CD1c-positive myeloid dendritic cell (primary cell): ENCODE measurements around the gene KCNN3.
"Not testable (repeated sequence)": the region's sequence is repeated elsewhere in the genome, so short reads cannot be mapped to it uniquely, and the experiment has no call there.

Source experiments
- DNase-seq: peaks from one replicate; pipeline ENCODE4 v3.0.0-alpha.2; 2016; ENCODE audit errors: extremely low spot score

The KCNN3 gene

GRCh38 chr1:154870115-154870571 is at the start of gene KCNN3:
TSS of gene KCNN3 (minus strand) at chr1:154870281. CDS start at chr1:154869964, 317 bp downstream.
- DNase-seq = peak; percentile 88

- DNase-seq = no peak
Measured at GRCh38 chr1:154913273-154913672, 43.2 kb upstream of the KCNN3 start.

DNA sequence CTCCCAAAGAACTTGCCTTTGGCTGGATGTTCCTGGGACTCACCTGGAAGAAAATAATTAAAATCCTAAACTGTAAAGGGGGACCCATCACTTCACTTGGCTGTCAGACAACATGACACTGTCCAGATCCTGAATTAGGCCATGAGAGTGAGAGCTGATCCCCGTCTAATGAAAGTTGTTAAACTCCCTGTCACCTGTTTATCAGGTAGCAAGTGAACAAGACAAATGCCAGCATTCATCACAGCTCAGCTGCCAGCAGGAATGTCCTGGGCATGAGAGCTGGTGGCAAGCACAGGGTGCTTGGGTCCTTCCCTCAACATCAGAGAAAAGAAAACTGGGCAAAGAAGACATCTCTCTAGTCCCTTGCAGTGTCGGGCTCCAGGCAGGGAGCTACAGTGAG is 42.7 kb upstream of the KCNN3 start:
- DNase-seq = no peak

DNA sequence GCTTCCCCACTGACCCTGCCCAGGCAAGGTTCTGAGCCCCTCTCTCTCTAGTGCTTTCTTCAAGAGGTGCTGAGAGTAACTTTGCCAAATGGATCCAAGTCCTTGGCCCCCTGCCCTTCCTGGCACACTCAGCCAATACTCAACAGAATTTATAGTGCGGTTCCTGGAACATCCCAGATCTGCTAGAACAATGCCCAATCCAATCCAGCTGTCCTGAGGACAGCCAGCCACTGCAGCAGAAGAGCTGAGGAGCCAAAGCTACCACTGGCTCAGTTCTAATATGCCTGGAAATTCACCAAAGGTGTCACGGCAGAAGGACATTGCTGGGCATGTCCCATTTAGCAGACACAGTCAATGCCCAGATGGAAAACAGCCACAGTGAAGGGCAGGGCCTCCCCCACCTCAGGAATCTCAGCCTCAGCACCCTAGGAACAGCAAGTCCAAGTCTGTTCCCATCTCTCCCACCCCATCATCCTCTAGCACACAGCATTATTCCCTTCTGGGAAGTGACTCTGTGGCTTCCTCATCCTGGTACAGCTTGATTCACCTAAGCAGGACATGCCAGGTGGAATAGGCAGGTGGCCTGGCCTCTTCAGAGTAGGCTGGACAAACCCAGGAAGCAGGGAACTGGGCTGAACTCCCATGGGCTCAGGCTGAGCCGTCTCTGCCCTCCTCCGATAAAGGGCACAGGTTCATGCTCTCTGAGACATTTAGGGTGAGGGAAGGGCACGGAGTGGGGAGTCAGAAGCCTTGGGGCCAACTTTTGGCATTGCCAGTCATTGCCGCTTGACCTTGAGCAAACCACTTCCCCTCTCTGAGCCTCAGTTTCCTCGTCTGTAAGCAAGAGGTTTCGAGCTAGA is 41.8 kb upstream of the KCNN3 start:
- no peak for DNase-seq

GRCh38 chr1:154910851-154911250 is 40.8 kb upstream of the KCNN3 start:
- DNase-seq = no peak

GRCh38 chr1:154908937-154909336 is 38.9 kb upstream of the KCNN3 start:
- no peak for DNase-seq

DNA sequence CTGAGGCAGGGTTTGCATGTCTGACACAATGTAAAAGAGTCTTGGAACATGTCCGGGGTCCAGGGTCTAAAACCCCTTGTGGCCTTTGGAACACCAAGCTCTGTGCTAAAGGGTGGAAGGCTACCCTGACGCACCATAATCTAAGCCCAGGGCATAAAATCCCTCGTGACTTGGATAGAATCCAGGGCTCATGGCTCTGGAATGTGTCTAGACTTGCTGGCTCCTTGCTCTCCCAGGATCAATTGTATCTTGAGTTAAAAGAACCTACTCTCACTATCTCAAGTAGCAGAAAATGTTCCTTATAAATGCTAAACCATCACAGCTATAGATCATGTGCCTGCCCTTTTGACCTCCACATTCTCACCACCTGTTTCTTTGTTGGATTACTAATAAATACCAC is 38.0 kb upstream of the KCNN3 start:
- DNase-seq = not testable (repeated sequence)

- DNase-seq = no peak
Measured at GRCh38 chr1:154906621-154907081, 36.6 kb upstream of the KCNN3 start.

DNA sequence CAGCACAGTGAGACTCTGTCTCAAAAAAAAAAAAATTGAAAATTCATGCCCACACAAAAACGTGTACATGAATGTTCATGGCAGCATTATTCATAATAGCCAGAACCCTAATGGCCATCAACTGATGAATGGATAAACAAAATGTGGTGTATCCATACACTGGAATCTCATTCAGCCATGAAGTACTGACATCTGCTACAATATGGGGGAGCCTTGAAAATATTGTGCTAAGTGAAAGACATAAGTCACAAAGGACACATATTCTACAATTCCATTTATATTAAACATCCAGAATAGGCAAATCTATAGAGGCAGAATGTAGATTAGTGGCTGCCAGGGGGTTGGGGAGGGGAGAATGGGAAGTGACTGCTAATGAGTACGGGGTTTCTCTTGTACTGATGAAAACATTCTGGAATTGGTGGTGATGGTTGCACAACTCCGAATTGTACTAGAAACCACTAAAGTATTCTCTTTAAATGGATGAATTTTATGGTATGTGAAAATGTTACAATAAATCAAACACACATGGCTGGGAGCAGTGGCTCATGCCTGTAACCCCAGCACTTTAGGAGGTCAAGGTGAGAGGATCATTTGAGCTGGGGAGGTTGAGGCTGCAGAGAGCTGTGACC is 33.0 kb upstream of the KCNN3 start:
- DNase-seq = no peak

DNA sequence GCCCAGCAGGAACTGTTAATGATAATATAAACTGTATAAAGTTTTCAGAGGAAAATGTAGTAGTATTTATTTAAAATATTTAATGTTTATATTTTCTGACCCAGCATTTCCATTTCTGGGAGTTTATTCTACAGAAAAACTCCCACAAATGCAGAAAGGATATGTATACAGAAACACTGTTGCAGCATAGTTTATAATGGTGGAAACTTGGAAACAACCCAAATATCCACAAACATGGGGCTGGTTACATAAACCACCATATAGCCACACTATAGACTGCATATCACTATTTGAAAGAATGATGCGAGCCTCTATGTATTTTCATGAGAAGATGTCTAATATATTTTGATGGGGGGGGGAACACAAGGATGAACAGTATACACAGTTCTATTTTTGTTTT is 31.5 kb upstream of the KCNN3 start:
- no peak for DNase-seq

GRCh38 chr1:154899041-154899440 is 29.0 kb upstream of the KCNN3 start:
- DNase-seq = no peak

- no peak for DNase-seq
Measured at GRCh38 chr1:154896771-154897286, 26.7 kb upstream of the KCNN3 start.

GRCh38 chr1:154895798-154896197 is 25.7 kb upstream of the KCNN3 start:
- no peak for DNase-seq

DNA sequence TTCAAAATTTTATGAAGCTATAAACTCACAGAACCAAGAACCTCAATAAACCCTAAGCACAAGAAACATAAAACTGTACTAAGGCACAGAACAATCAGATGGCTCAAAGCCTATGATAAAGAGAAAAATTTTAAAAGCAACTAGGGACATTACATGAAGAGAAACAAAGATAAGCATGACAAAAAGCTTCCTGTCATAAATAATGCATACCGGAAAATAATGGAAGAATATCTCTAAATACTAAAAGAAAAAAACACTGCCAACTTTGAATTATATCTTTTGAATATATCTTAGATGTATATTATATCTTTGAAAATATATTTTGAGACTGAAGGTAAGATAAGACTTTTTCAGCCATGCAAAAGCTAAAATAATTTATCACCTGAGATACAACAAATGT is 21.4 kb upstream of the KCNN3 start:
- DNase-seq = no peak

DNA sequence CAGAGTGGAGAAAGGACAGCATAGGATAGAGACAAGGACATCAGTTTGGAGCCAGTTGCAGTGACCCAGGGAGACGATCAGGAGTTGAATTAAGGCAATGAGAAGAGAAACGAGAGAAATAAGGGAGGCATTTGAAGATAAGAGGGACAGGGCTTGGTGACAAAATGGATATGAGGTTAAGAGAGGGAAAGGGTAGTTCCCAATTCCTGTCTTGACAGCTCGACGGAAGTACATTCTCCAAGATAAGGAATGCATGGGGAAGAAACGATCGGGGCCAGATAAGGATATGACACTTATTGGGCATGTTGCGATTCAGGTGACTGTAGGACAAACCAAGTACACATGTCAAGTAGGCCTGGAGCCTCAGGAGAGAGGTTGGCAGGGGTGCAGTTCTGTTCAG is 18.7 kb upstream of the KCNN3 start:
- DNase-seq = no peak

- DNase-seq = no peak
Measured at GRCh38 chr1:154886281-154887015, 16.4 kb upstream of the KCNN3 start.

- DNase-seq = no peak
Measured at GRCh38 chr1:154884869-154885701, 15.0 kb upstream of the KCNN3 start.

- no peak for DNase-seq
Measured at GRCh38 chr1:154883919-154884868, 14.1 kb upstream of the KCNN3 start.

DNA sequence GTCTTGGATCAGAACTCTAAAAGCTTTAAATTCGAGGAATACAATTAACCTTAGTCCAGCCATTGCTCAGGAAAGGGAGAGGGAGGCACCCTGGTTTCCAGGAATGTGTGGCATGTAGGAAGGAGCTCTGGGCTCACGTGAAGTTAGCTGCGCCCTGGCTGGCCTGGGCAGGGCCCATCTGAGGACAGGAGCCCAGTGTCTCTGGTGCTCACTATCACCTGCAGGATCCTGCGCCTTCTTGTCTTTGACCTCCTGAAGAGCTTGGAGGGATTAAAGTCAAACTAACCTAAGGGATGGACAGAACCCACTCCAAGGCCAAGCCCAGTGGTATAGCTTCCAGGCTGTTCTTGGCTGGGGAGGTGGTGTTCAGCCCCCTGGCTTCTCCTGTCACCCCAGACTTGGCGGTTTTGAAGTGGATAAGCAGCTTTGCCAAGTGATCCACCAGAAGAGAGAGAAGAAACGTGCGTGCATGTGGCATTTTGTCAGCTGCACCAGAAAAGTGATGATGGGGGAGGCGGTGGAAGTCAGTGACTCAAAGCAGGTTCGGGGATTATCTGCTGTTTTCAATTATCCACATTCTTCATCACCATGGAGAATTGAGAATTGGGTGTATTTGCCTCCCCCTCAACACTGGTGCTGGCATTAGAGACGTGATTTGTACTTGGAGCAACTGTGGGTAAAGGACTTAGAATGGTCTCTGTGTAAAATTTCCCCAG is 11.9 kb upstream of the KCNN3 start:
- DNase-seq = no peak
